Superior temporal gyrus (tissue), 1 donor: Measurements from ENCODE around the gene PNMA1.

Experiments
- DNase-seq: peaks from one replicate; pipeline ENCODE4 v3.0.0-alpha.2; 2016; ENCODE audit errors: extremely low spot score

PNMA1 gene

DNA sequence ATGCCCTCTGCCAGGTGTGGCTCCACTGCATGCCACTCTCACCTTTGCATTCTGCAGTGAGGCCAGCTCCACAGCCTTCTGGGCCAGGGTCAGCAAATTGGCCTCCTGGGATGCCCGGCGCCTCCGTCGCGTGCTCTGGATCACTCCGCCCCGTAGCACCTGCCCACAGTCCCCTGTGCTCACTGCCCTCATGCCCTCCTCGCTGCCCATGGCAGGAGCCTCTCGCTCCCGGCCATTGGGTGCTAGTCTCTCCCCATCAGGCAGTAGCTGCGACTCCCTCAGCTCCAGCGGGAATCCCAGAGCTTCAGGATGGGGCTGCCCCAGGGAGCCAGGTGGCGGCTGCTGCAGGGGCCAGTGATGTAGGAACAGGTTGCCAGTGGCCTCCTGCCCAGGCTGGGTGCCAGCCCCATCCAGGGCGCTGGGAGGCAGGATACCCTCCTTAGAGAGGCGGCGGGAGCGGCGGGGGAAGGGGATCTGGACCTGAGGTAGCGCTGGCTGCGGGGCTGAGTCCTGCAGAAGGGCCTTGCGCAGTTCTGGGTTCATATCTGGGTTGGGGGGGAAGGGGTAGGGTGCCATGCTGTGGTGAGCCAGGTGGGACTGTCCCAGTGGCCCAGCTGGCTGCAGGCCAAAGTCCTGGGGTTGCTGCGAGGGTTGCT, 24.5 kb upstream of the PNMA1 start:
- no peak for DNase-seq

DNA sequence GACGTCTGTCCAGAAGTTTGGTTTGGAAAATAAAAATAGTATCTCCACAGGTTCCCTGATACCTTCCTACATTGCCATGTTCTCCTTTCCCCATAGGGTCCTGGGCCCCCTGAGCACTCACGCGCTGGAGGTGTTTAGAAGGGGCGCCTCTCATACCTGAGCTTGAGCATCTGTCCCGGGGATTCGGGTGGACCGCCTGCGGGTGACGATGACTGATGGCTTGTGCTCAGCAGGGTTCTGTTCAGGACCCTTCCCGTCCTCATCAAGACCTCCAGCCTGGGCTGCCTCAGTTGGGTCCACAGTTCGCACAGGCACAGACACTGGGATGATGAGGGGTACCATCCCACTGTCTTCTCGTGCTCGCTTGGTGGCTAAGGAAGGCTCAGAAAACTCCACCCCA, 22.7 kb upstream of the PNMA1 start:
- no peak for DNase-seq

DNA sequence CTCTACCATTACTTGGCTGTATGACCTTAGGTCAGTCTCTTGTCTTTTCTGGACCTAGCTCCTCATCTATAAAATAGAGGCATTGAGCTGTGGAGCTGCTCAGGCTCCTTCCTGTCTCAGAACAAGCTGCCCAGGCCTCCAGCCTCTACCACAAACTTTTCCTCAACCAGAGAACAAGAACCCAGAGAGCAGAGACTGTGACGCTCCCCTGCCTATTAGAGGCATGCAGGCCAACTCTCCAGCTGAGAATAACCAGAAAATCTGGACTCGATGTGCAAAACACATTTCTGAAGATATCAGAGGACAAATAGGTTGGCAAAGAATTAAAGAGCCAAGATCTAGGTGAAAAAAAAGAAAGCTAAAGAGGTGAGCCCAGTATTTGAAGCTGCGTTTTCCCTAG, 17.8 kb upstream of the PNMA1 start:
- no peak for DNase-seq

DNA sequence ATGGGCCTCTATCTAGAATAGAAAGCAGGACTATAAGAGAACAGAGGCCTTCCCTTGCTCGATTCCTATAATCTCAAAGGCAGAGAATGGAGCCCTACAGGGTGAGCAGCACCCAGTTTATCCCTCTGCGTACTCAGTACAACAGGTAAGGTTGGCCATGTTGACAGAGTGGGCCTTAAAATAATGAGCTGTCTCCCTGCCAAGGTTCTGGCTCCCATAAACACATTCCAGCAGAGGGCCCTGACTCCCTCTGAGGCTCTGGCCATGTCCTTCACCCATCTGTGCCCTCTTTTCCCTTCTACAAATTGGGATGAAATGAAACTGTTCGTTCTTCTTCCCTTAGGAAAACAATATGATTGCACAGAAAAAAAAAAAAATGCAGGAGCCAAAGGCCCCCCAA, 16.9 kb upstream of the PNMA1 start:
- peak; percentile 3 for DNase-seq

DNA sequence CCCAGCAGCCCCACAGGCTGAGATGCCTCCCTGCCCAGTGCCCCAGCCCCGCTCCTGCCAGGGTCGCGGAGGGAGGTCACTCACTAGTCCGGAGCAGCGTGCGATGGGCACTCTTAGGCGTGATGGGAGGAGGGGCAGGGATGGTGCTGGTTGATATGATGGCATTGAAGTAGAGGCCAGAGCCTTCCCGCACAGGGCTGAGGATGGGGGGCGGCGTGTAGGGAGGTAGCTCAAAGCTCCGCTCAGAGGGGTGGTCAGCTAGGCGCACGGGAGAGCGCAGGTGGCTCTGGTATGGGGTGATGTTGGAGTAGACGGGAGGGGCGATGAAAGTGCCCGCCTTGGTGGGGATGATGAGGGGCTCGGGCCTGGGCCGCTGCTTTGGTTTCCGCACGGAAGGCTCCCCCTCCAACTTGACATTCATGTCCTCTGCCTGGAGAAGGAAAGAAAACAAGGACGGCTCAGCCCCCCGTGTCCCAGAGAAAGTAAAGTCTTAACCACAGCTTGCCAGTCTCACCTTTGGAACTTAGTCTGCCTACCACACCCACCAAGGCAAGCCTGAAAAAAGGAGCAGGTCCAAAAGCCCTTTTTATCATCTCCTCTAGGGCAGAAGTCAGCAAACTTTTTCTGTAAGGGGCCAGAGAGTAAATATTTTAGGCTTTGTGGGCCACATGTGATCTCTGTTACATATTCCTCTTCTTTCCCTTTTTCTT, 15.5 kb upstream of the PNMA1 start:
- DNase-seq = no peak

GRCh38 chr14:73728717-73729330, 14.6 kb upstream of the PNMA1 start:
- DNase-seq = peak; percentile 93

GRCh38 chr14:73727166-73727565, 13.0 kb upstream of the PNMA1 start:
- DNase-seq = no peak

GRCh38 chr14:73726025-73726961, 12.1 kb upstream of the PNMA1 start:
- DNase-seq = no peak

- peak; percentile 3 for DNase-seq
Observed at GRCh38 chr14:73725116-73726024, 11.2 kb upstream of the PNMA1 start.

DNA sequence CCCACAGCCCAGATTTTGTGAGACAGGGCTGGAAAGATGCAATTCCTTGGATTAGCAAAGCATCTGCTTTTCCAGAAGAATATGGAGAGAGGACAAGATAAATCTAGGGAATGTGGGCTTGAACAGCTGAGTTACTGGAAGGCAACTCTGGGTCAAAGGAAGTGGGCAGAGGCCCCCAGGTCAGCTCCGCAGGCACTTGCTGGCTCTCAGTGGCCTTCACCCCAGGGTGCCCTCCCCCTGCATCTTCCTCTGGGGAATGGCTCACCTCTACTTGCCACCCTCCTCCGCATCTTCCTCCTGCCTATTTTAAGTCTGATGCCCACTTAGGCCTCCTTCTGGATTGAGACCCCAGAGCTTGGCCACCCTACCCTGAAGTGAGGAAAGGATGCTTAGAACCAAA, 10.5 kb upstream of the PNMA1 start:
- DNase-seq = no peak

DNA sequence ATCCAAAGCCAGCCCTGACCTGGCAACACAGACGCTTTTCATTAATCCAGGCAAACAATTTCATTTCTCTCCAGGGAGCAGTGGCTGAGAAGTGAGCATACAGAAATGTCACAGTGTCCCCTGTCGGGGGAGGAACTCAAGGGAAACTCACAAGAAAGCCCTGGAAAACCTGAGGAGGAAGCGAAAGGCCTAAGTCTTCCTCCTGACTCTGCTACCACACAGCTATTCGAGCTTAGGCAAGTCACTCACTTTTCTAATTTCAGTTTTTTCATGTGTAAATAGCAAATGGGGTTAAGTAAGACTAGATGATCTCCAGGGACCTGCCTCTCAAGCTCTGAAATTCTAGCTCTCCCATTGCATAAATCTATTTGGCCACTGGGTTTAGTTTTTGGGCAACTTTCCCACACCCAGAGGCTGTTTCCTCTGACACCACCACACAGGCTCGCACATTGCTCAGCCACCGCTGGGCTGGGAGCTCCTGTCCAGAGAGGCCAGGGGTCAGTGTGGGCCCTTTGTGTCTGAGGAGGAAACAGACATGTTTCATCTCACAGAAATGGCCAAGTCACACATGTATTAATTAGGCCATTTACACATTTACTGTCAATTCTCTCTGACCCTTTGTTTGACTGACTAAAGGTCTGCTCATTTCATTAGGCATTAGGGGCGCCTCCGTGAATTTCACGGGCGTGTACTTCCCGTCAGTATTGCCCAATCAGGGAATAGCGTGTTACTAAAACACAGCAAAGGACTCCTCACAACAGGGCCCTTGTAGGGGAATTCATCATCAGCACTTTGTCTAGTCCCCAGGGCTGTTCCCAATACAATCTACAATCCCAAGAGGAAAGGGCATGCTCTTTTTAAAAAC, 9.8 kb upstream of the PNMA1 start:
- DNase-seq = peak; percentile 6

GRCh38 chr14:73723406-73723796, 9.2 kb upstream of the PNMA1 start:
- no peak for DNase-seq

GRCh38 chr14:73722581-73722980, 8.4 kb upstream of the PNMA1 start:
- no peak for DNase-seq

GRCh38 chr14:73721101-73721821, 7.1 kb upstream of the PNMA1 start:
- DNase-seq = no peak

DNA sequence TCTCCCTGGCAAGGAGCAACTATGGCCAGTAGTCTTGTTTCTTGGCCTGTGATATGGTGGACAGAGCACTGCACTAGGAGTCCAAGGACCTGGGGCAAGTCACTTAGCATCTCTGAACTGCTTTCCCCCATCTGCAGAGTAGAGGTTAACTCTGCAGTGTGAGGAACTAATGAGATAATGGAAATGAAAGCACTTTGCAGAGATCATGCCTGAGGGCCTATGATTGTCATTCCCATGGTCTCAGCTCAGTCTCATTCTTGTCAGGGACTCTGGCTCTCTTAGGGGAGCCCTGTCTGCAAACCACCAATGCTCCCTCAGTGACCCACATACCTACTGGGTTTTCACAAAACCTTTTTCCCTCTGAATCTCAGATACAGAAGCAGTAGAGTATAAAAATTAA, 6.5 kb upstream of the PNMA1 start:
- no peak for DNase-seq

DNA sequence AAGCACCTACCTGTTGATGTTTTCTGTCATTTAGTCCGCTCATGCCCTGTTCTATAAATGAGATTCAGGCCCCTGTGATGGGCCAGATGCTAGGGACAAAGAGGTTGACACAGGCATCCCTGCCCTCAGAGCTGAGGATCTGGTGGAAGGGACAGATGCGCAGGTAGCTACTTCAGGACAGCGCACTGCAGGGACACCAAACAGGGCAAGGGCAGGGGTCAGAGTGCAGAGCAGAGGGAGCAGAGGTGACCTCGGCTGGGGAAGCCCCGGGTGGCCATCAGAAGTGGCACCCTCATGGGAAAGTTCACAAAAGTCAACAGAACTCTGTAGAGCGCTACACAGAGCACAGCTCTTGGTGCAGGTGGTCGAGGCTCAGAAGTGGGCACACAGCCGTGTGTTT, 5.6 kb upstream of the PNMA1 start:
- no peak for DNase-seq

DNA sequence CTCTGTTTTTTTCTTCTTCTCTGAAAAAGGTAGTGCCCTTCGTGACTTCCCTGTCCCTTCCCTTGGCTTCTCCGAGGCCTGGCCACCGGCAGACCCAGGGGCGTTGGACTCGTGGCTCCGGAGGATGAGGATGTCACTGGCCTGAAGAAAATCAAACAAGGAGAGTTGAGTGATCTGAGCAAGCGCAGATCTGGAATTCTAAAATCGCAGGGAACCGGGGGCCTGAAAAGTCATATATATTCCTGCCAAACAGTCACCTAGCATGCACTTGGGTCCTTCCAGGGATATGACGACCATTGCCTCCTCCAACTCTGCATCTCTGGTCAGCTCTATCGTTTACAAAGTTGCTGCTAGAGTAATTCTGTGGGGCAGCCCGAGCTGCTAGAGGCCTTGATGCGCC, 5.2 kb upstream of the PNMA1 start:
- DNase-seq = no peak

- no peak for DNase-seq
Observed at GRCh38 chr14:73718418-73719251, 4.5 kb upstream of the PNMA1 start.
